HCT116 (cell line): ENCODE measurements around the gene KDM6B. TPM values are rescaled to one million over a fixed set of nuclear protein-coding genes. Genes with fewer than 3 reads are reported as not detected.

Experiments used
- ATAC-seq: fragments of 200-7000 bp; cut with Tn5 transposase; 2 replicates; pipeline ENCODE4 v1.9.1; 2020; ENCODE audit warnings: mild to moderate bottlenecking, moderate library complexity
- BruUV-seq: library from RNA; stranded (reverse); fragments of 400-500 nt; replicated peaks from 2 replicates; lab custom pipeline; 2021; lab: Mats Ljungman, UMichigan
- CTCF ChIA-PET: fragments of 300-600 bp; sonication (Branson Sonifier 250); formaldehyde crosslinking; loops from one replicate; lab custom pipeline; 2021; ENCODE audit warnings: antibody characterized with exemption; lab: Charles Lee
- POLR2A ChIA-PET: fragments of 300-600, 350-600 bp; sonication (Branson Sonifier 250); formaldehyde crosslinking; loops from one replicate; lab custom pipeline; 2021; ENCODE audit warnings: antibody characterized with exemption; lab: Charles Lee
- RAD21 ChIA-PET, 2 experiments: fragments of 300-600 bp; sonication (Branson Sonifier 250); formaldehyde crosslinking; loops; one replicate each; lab custom pipeline; 2023; ENCODE audit warnings: low total read pairs in 2 of 2; ENCODE audit not compliant: uncharacterized antibody in 2 of 2, unreplicated experiment in 2 of 2, low non-redundant PET in 1 of 2; lab: Charles Lee
- DNase-seq: peaks from one replicate; pipeline ENCODE4 v3.0.0-alpha.2; 2010; ENCODE audit warnings: low read depth, low spot score
- H2AFZ ChIP-seq: fragments of 200-600 bp; shearing (Covaris generic), sonication (generic); 2 replicates; pipeline ENCODE4 v1.6.1; 2017; ENCODE audit warnings: low read depth, mixed run types, mixed read lengths, antibody characterized with exemption, low read length; ENCODE audit not compliant: poor library complexity, severe bottlenecking
- H3K27ac ChIP-seq: 2 replicates; pipeline ENCODE4 v1.5.1; 2012; ENCODE audit warnings: low read depth, low read length
- H3K27me3 ChIP-seq: fragments of 200-600 bp; sonication (generic); 2 replicates; pipeline ENCODE4 v1.6.1; 2016; ENCODE audit warnings: mixed run types, low read length, mixed read lengths; ENCODE audit not compliant: insufficient read depth
- H3K36me3 ChIP-seq, 2 experiments: fragments of 200-500 bp in 1 of 2; fragments of 200-600 bp in 1 of 2; sonication (Bioruptor generic) in 1 of 2; sonication (generic) in 1 of 2; 2 replicates each; pipeline versions ENCODE4 v1.5.1 to v1.6.1; 2014 to 2016; ENCODE audit warnings: low read length in 2 of 2, inconsistent platforms in 1 of 2, mixed read lengths in 1 of 2, mixed run types in 1 of 2; ENCODE audit not compliant: insufficient read depth in 2 of 2, control insufficient read depth in 1 of 2
- H3K4me1 ChIP-seq, 2 experiments: fragments of 200-600 bp in 1 of 2; sonication (generic) in 1 of 2; 2 replicates each; pipeline versions ENCODE4 v1.5.1 to v1.6.1; 2012 to 2017; ENCODE audit warnings: low read length in 2 of 2, inconsistent platforms in 1 of 2, mild to moderate bottlenecking in 1 of 2, mixed read lengths in 1 of 2, mixed run types in 1 of 2, moderate library complexity in 1 of 2; ENCODE audit not compliant: insufficient read depth in 2 of 2, control insufficient read depth in 1 of 2
- H3K4me2 ChIP-seq: fragments of 200-600 bp; sonication (generic); 2 replicates; pipeline ENCODE4 v1.6.1; 2017; ENCODE audit warnings: mixed run types, low read length, mixed read lengths
- H3K4me3 ChIP-seq, 2 experiments: fragments of 200-600 bp in 1 of 2; sonication (generic) in 1 of 2; replicated peaks in 1 of 2; 2 replicates each; pipeline ENCODE4 v1.5.1; 2011 to 2016; ENCODE audit warnings: low read length in 2 of 2, control low read depth in 1 of 2, low read depth in 1 of 2, mild to moderate bottlenecking in 1 of 2, mixed read lengths in 1 of 2, mixed run types in 1 of 2
- H3K79me2 ChIP-seq: fragments of 200-600 bp; sonication (generic); 2 replicates; pipeline ENCODE4 v1.6.1; 2017; ENCODE audit warnings: mild to moderate bottlenecking, mixed run types, low read length, moderate library complexity, mixed read lengths; ENCODE audit not compliant: insufficient read depth
- H3K9ac ChIP-seq: fragments of 200-600 bp; sonication (generic); 2 replicates; pipeline ENCODE4 v1.6.1; 2016; ENCODE audit warnings: low read length, mixed read lengths
- H3K9me2 ChIP-seq: fragments of 200-600 bp; sonication (generic), shearing (Covaris generic); 2 replicates; pipeline ENCODE4 v1.6.1; 2017; ENCODE audit warnings: mixed run types, mild to moderate bottlenecking, moderate library complexity; ENCODE audit not compliant: insufficient read depth
- H3K9me3 ChIP-seq, 2 experiments: fragments of 200-500 bp in 1 of 2; fragments of 200-600 bp in 1 of 2; sonication (Bioruptor generic) in 1 of 2; sonication (generic) in 1 of 2; 2 replicates each; pipeline ENCODE4 v1.6.1; 2014 to 2017; ENCODE audit warnings: low read length in 2 of 2, mixed read lengths in 2 of 2, inconsistent platforms in 1 of 2, low read depth in 1 of 2, mild to moderate bottlenecking in 1 of 2, mixed run types in 1 of 2, moderate library complexity in 1 of 2; ENCODE audit not compliant: control insufficient read depth in 1 of 2, insufficient read depth in 1 of 2
- H4K20me1 ChIP-seq: fragments of 200-600 bp; sonication (generic), shearing (Covaris generic); 2 replicates; pipeline ENCODE4 v1.6.1; 2017; ENCODE audit warnings: mixed run types, mild to moderate bottlenecking, moderate library complexity; ENCODE audit not compliant: insufficient read depth
- CBX3 ChIP-seq: IDR thresholded peaks from 2 replicates; pipeline ENCODE4 v1.6.1; 2012; ENCODE audit warnings: low read depth
- CEBPB ChIP-seq: IDR thresholded peaks from 2 replicates; pipeline ENCODE4 v1.6.1; 2012; ENCODE audit warnings: low read depth
- EZH2phosphoT487 ChIP-seq: fragments of 200-600 bp; IDR thresholded peaks from 2 replicates; pipeline ENCODE4 v1.6.1; 2018; ENCODE audit warnings: antibody characterized with exemption, borderline replicate concordance
- POLR2A ChIP-seq: IDR thresholded peaks from 2 replicates; pipeline ENCODE4 v1.7.0; 2011; ENCODE audit warnings: borderline replicate concordance; ENCODE audit not compliant: insufficient read depth, insufficient read length; ENCODE audit errors: extremely low read depth
- RAD21 ChIP-seq: IDR thresholded peaks from 2 replicates; pipeline ENCODE4 v1.6.1; 2012; ENCODE audit warnings: low read depth, mild to moderate bottlenecking
- SIN3A ChIP-seq: IDR thresholded peaks from 2 replicates; pipeline ENCODE4 v1.6.1; 2012; ENCODE audit warnings: low read depth
- SRF ChIP-seq: IDR thresholded peaks from 2 replicates; pipeline ENCODE4 v1.6.1; 2012; ENCODE audit warnings: low read depth
- TCF7L2 ChIP-seq: IDR thresholded peaks from 2 replicates; pipeline ENCODE4 v1.7.0; 2011; ENCODE audit warnings: borderline replicate concordance, inconsistent platforms; ENCODE audit not compliant: insufficient read depth, insufficient read length; ENCODE audit errors: extremely low read depth
- YY1 ChIP-seq: IDR thresholded peaks from 2 replicates; pipeline ENCODE4 v1.6.1; 2011; ENCODE audit warnings: low read length, low read depth, moderate library complexity, mild to moderate bottlenecking; ENCODE audit not compliant: insufficient replicate concordance; ENCODE audit errors: extremely low read depth
- ZNF274 ChIP-seq: fragments of 200-500 bp; sonication (Bioruptor generic); IDR thresholded peaks from 2 replicates; pipeline ENCODE4 v1.6.1; 2014; ENCODE audit warnings: mild to moderate bottlenecking, low read depth, low read length, inconsistent platforms
- intact Hi-C: fragments of 100-400 bp; cut with micrococcal nuclease; formaldehyde crosslinking; loops from 2 replicates; pipeline ENCODE4 v1.10.0; 2022
- total RNA-seq: library from RNA; stranded (reverse); gene quantifications from one replicate; pipeline ENCODE4 v1.2.1, GENCODE V29; 2021; ENCODE audit not compliant: unreplicated experiment
- TF ChIP-seq, protein P1 (sequence below), 3 experiments: fragments of 200-600 bp in 1 of 3; sonication (generic) in 1 of 3; IDR thresholded peaks in 2 of 3; conservative IDR thresholded peaks in 1 of 3; 2 replicates each; pipeline ENCODE4 v1.5.1; 2012 to 2017; ENCODE audit warnings: low read depth in 2 of 3, low read length in 2 of 3, antibody characterized with exemption in 1 of 3, borderline replicate concordance in 1 of 3, control low read depth in 1 of 3, mild to moderate bottlenecking in 1 of 3, mixed read lengths in 1 of 3, mixed run types in 1 of 3, moderate library complexity in 1 of 3; ENCODE audit not compliant: insufficient read depth in 1 of 3
- TF ChIP-seq, protein P2 (sequence below): IDR thresholded peaks from 2 replicates; pipeline ENCODE4 v1.6.1; 2011; ENCODE audit warnings: mild to moderate bottlenecking, low read length, moderate library complexity; ENCODE audit not compliant: insufficient replicate concordance; ENCODE audit errors: extremely low read depth
- TF ChIP-seq, protein P3 (sequence below): IDR thresholded peaks from 2 replicates; pipeline ENCODE4 v1.6.1; 2012; ENCODE audit warnings: low read depth

Gene KDM6B
- total RNA-seq, 1 experiment from 2014 or later: 42.1 TPM

DNA sequence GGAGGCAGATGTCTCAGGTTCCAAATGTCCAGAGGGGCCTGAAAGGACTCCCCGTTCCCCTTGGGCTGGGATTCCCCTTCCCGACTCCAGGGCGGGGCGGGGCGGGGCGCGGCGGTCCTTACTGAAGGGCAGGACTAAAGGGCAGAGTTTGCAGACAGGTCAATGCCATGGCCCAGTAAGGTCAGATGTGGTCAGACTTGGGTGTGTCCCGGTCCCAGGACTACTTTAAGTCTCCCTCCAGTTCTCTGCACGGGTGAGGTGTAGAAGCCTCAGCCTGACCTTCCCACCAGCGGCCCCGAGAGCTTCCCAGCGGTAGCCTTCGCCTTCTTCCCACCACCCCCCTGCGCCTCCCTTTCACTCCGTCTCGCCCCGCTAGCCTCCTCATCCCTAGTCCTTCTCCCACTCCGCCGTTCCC lies 532 bp downstream of the KDM6B start:
- Histone ChIP-seq H2AFZ (peak overlapping the region; percentile 65), H3K36me3 (no peaks in the 10 kb centered on the region), H3K4me1 (peaks cover 25 to 58% of the 10 kb centered on the region in 2 experiments), H3K4me3 (peak overlapping the region; percentile 74 to 82), H3K9me3 (no peaks in the 10 kb centered on the region), H3K9me2 (no peaks in the 10 kb centered on the region), H3K4me2 (peak overlapping the region; percentile 99), H3K9ac (peak overlapping the region; percentile 97), H4K20me1 (no peaks in the 10 kb centered on the region), H3K27ac (peak overlapping the region; percentile 98), H3K79me2 (peaks cover 13% of the 10 kb centered on the region), H3K27me3 (no peaks in the 10 kb centered on the region)
- no TSS peak for BruUV-seq
- ChIA-PET POLR2A (interaction anchor here (1.2 to 3.9 kb wide), 5 partner anchors 8 to 23 kb away, joined by 3 to 22 read pairs (median 10); partner anchors contain the start of genes CYB5D1 and NAA38), RAD21 (interaction anchor here in 1 of 2 experiments (1.0 to 1.3 kb wide), 2 partner anchors 10 to 11 kb away, joined by 3 to 5 read pairs; no protein-coding TSS in a partner anchor), CTCF (interaction anchor here (0.7 to 1.9 kb wide), 11 partner anchors 9 to 223 kb away, joined by 3 to 25 read pairs (median 5); partner anchors contain the start of genes CYB5D1 and NAA38)
- DNase-seq (no peak), ATAC-seq (peak; percentile 1)
- intact Hi-C loops: loop anchor here (2.0 kb wide), 2 partner anchors 22 to 52 kb away; partner anchors contain the start of gene NAA38
- TF ChIP-seq, protein P1, sequence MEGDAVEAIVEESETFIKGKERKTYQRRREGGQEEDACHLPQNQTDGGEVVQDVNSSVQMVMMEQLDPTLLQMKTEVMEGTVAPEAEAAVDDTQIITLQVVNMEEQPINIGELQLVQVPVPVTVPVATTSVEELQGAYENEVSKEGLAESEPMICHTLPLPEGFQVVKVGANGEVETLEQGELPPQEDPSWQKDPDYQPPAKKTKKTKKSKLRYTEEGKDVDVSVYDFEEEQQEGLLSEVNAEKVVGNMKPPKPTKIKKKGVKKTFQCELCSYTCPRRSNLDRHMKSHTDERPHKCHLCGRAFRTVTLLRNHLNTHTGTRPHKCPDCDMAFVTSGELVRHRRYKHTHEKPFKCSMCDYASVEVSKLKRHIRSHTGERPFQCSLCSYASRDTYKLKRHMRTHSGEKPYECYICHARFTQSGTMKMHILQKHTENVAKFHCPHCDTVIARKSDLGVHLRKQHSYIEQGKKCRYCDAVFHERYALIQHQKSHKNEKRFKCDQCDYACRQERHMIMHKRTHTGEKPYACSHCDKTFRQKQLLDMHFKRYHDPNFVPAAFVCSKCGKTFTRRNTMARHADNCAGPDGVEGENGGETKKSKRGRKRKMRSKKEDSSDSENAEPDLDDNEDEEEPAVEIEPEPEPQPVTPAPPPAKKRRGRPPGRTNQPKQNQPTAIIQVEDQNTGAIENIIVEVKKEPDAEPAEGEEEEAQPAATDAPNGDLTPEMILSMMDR (IDR thresholded peaks at IDR 0.05 in 2 of 3, conservative IDR thresholded peaks at IDR 0.05 in 1 of 3; ENCODE audit: borderline replicate concordance in 1 of 3, insufficient read depth in 1 of 3, low read depth in 2 of 3, low read length in 2 of 3): no peak
- TF ChIP-seq SRF (no peak), RAD21 (no peak), EZH2phosphoT487 (no peak), CEBPB (no peak), SIN3A (no peak), YY1 (no peak), TCF7L2 (no peak), CBX3 (no peak), POLR2A (no peak), ZNF274 (no peak)
- TF ChIP-seq, protein P2, sequence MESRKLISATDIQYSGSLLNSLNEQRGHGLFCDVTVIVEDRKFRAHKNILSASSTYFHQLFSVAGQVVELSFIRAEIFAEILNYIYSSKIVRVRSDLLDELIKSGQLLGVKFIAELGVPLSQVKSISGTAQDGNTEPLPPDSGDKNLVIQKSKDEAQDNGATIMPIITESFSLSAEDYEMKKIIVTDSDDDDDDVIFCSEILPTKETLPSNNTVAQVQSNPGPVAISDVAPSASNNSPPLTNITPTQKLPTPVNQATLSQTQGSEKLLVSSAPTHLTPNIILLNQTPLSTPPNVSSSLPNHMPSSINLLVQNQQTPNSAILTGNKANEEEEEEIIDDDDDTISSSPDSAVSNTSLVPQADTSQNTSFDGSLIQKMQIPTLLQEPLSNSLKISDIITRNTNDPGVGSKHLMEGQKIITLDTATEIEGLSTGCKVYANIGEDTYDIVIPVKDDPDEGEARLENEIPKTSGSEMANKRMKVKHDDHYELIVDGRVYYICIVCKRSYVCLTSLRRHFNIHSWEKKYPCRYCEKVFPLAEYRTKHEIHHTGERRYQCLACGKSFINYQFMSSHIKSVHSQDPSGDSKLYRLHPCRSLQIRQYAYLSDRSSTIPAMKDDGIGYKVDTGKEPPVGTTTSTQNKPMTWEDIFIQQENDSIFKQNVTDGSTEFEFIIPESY: no peak
- TF ChIP-seq, protein P3, sequence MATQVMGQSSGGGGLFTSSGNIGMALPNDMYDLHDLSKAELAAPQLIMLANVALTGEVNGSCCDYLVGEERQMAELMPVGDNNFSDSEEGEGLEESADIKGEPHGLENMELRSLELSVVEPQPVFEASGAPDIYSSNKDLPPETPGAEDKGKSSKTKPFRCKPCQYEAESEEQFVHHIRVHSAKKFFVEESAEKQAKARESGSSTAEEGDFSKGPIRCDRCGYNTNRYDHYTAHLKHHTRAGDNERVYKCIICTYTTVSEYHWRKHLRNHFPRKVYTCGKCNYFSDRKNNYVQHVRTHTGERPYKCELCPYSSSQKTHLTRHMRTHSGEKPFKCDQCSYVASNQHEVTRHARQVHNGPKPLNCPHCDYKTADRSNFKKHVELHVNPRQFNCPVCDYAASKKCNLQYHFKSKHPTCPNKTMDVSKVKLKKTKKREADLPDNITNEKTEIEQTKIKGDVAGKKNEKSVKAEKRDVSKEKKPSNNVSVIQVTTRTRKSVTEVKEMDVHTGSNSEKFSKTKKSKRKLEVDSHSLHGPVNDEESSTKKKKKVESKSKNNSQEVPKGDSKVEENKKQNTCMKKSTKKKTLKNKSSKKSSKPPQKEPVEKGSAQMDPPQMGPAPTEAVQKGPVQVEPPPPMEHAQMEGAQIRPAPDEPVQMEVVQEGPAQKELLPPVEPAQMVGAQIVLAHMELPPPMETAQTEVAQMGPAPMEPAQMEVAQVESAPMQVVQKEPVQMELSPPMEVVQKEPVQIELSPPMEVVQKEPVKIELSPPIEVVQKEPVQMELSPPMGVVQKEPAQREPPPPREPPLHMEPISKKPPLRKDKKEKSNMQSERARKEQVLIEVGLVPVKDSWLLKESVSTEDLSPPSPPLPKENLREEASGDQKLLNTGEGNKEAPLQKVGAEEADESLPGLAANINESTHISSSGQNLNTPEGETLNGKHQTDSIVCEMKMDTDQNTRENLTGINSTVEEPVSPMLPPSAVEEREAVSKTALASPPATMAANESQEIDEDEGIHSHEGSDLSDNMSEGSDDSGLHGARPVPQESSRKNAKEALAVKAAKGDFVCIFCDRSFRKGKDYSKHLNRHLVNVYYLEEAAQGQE: no peak
